ENCODE data around the gene LCE3B. TPM values are rescaled to one million over a fixed set of nuclear protein-coding genes. Genes with fewer than 3 reads are reported as not detected.

Gene LCE3B
- total and polyA plus RNA-seq, 8 donors = not detected

DNA sequence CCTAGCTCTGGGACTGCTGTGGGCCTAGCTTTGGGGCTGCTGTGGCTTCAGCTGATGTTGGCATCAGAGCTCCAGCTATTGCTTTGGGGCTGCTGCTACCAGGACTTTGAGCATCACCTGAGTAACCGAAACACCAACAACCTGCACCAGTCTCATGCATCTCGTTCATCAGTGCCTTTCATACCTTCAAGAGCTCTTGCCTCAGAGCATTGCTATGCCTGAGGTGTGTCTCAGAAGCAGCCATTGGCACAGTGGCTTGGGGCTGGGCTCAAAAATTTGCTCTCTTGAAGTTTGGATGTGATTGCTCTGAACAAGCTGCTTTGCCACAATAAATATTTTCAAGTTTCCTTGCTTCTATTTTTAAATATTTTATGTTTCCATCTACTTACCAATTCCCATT is 42.8 kb downstream of the LCE3B start:
- FAIRE-seq (no peak), DNase-seq (no peak), ATAC-seq (no peak)
- Histone ChIP-seq H3K4me1 (no peaks in the 10 kb centered on the region), H3K27me3 (no peaks in the 10 kb centered on the region), H3K36me3 (no peaks in the 10 kb centered on the region), H3K27ac (no peak overlapping the region), H3K4me3 (no peak overlapping the region), H3K9me3 (no peaks in the 10 kb centered on the region)
- 42 to 48% methylated on average over 2 of the region's 2 CpGs for WGBS, 2 donors
- intact Hi-C loops (cut with DNase I) = no loop called here
- TF ChIP-seq, protein P1, sequence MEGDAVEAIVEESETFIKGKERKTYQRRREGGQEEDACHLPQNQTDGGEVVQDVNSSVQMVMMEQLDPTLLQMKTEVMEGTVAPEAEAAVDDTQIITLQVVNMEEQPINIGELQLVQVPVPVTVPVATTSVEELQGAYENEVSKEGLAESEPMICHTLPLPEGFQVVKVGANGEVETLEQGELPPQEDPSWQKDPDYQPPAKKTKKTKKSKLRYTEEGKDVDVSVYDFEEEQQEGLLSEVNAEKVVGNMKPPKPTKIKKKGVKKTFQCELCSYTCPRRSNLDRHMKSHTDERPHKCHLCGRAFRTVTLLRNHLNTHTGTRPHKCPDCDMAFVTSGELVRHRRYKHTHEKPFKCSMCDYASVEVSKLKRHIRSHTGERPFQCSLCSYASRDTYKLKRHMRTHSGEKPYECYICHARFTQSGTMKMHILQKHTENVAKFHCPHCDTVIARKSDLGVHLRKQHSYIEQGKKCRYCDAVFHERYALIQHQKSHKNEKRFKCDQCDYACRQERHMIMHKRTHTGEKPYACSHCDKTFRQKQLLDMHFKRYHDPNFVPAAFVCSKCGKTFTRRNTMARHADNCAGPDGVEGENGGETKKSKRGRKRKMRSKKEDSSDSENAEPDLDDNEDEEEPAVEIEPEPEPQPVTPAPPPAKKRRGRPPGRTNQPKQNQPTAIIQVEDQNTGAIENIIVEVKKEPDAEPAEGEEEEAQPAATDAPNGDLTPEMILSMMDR (IDR thresholded peaks at IDR 0.05) = no peak

DNA sequence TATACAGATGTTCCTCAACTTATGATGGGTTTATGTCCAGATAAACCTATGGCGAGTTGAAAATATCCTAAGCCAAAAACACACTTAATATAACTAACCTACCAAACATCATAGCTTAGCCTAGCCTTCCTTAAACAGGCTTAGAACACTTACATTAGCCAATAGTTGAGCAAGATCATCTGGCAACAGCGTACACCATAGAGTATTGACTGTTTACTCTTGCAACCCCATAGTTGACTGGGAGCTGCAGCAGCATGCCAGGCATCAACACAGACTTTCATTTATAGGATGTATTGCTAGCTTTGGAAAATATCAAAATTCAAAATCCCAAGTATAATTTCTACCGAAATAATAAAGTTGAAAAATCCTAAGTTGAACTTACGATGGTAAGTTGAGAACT is 44.1 kb downstream of the LCE3B start:
- H3K27me3 ChIP-seq = no peaks in the 10 kb centered on the region
- H3K36me3 ChIP-seq = no peaks in the 10 kb centered on the region
- WGBS, 2 donors = 68 to 78% methylated on average over 4 of the region's 4 CpGs
- H3K4me3 ChIP-seq = no peak overlapping the region
- DNase-seq (no peak), FAIRE-seq (no peak), ATAC-seq (no peak)
- H3K4me1 ChIP-seq = no peaks in the 10 kb centered on the region
- TF ChIP-seq, protein P1 (IDR thresholded peaks at IDR 0.05) = no peak
- no peaks in the 10 kb centered on the region for H3K9me3 ChIP-seq
- H3K27ac ChIP-seq = no peak overlapping the region
- intact Hi-C loops (cut with DNase I) = no loop called here

DNA sequence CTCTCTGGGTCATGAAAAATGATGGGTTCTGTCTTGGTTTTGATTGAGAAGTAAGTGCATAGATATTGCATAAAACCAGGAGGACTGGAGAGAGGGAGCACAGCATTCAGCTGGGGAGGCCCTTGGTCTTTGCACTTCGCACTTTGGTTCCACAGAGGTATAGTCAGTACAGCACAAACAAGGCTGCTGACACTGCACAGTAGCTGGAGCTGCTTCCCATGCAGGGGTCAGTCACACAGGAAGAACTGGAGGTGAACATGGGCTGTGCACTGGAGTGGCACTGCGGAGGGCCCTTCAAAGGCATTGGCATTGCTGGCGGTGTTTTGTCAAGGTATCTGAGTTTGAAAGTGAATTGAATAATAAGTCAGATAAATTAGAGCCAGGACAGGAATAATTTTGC is 45.0 kb downstream of the LCE3B start:
- no peak overlapping the region for H3K4me3 ChIP-seq
- H3K27me3 ChIP-seq = no peaks in the 10 kb centered on the region
- ATAC-seq (no peak), DNase-seq (no peak), FAIRE-seq (no peak)
- H3K4me1 ChIP-seq = no peaks in the 10 kb centered on the region
- no peak overlapping the region for H3K27ac ChIP-seq
- H3K9me3 ChIP-seq = no peaks in the 10 kb centered on the region
- H3K36me3 ChIP-seq = no peaks in the 10 kb centered on the region
- intact Hi-C loops (cut with DNase I) = no loop called here
- WGBS, 2 donors = 92% methylated on average over 3 of the region's 3 CpGs
- TF ChIP-seq, protein P1 (IDR thresholded peaks at IDR 0.05) = no peak

DNA sequence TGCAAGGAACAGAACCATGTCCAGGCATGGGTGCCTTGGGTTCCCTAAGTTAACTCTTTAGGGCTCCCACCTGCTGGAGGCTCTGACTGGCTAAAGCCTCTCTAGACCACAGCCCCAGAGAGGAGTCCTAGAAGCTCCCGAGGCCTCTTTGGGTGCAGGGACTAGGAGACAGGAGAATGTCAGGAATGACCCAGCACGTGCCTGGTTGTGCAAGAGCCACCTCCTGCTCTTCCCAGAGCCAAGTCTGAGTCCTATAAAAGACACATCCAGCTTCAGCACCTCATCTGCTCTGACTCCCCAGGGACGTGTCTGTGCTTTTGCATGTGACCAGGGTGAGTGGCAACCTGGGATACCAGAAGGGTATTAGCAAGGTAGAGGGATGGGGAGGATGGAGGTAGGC is 49.5 kb downstream of the LCE3B start, which contains the start of gene LCE2D:
Gene LCE2D, plus strand, starts transcription at position 283 of the 400 bp plus-strand sequence. CDS start 726 bp downstream, outside the sequence.
- H3K4me1 ChIP-seq = no peaks in the 10 kb centered on the region
- TF ChIP-seq, protein P1 (IDR thresholded peaks at IDR 0.05) = no peak
- no peak within 1 kb of the TSS for H3K4me3 ChIP-seq
- no peaks in the 10 kb centered on the region for H3K27me3 ChIP-seq
- intact Hi-C loops (cut with DNase I) = no loop called here
- DNase-seq (no peak), FAIRE-seq (no peak), ATAC-seq (no peak)
- H3K9me3 ChIP-seq = no peaks in the 10 kb centered on the region
- H3K36me3 ChIP-seq = no peaks in the 10 kb centered on the region
- 45 to 46% methylated on average over 3 of the region's 3 CpGs for WGBS, 2 donors
- H3K27ac ChIP-seq = no peak within 1 kb of the TSS

Other genes with a start within 250 kb of the LCE3B start
- not detected for gene CRNN, start 199.5 kb upstream of the LCE3B start, total RNA-seq
- gene CRNN, start 199.5 kb upstream of the LCE3B start, polyA plus RNA-seq = under 1 TPM; 0.52 to 0.76 TPM
- gene LCE5A, start 103.0 kb upstream of the LCE3B start, total RNA-seq = not detected
- gene LCE5A, start 103.0 kb upstream of the LCE3B start, polyA plus RNA-seq = not detected
- gene CRCT1, start 99.3 kb upstream of the LCE3B start, total RNA-seq = not detected
- under 1 TPM in 1 of 2 donors, not detected in 1; 0.30 TPM for gene CRCT1, start 99.3 kb upstream of the LCE3B start, polyA plus RNA-seq
- gene LCE3E, start 47.0 kb upstream of the LCE3B start, total RNA-seq = not detected
- not detected for gene LCE3E, start 47.0 kb upstream of the LCE3B start, polyA plus RNA-seq
- gene LCE3D, start 33.3 kb upstream of the LCE3B start, total RNA-seq = not detected
- not detected for gene LCE3D, start 33.3 kb upstream of the LCE3B start, polyA plus RNA-seq
- not detected for gene LCE3C, start 13.6 kb upstream of the LCE3B start, total RNA-seq
- not detected for gene LCE3C, start 13.6 kb upstream of the LCE3B start, polyA plus RNA-seq
- not detected for gene LCE3A, start 9.3 kb downstream of the LCE3B start, total RNA-seq
- not detected for gene LCE3A, start 9.3 kb downstream of the LCE3B start, polyA plus RNA-seq
- not detected for gene LCE2D, start 49.6 kb downstream of the LCE3B start, total RNA-seq
- gene LCE2D, start 49.6 kb downstream of the LCE3B start, polyA plus RNA-seq = not detected
- gene LCE2C, start 61.5 kb downstream of the LCE3B start, total RNA-seq = not detected
- gene LCE2C, start 61.5 kb downstream of the LCE3B start, polyA plus RNA-seq = not detected
- gene LCE2B, start 72.3 kb downstream of the LCE3B start, total RNA-seq = not detected
- not detected for gene LCE2B, start 72.3 kb downstream of the LCE3B start, polyA plus RNA-seq
- gene LCE2A, start 84.5 kb downstream of the LCE3B start, total RNA-seq = not detected
- not detected for gene LCE2A, start 84.5 kb downstream of the LCE3B start, polyA plus RNA-seq
- gene LCE4A, start 94.3 kb downstream of the LCE3B start, total RNA-seq = not detected
- gene LCE4A, start 94.3 kb downstream of the LCE3B start, polyA plus RNA-seq = not detected
- gene KPRP, start 144.2 kb downstream of the LCE3B start, total RNA-seq = not detected
- not detected for gene KPRP, start 144.2 kb downstream of the LCE3B start, polyA plus RNA-seq
- not detected for gene LCE1F, start 161.3 kb downstream of the LCE3B start, total RNA-seq
- not detected for gene LCE1F, start 161.3 kb downstream of the LCE3B start, polyA plus RNA-seq
- not detected for gene LCE1E, start 172.4 kb downstream of the LCE3B start, total RNA-seq
- gene LCE1E, start 172.4 kb downstream of the LCE3B start, polyA plus RNA-seq = not detected
- not detected for gene LCE1D, start 182.9 kb downstream of the LCE3B start, total RNA-seq
- gene LCE1D, start 182.9 kb downstream of the LCE3B start, polyA plus RNA-seq = not detected
- not detected for gene LCE1C, start 192.8 kb downstream of the LCE3B start, total RNA-seq
- not detected for gene LCE1C, start 192.8 kb downstream of the LCE3B start, polyA plus RNA-seq
- gene LCE1B, start 198.2 kb downstream of the LCE3B start, total RNA-seq = not detected
- gene LCE1B, start 198.2 kb downstream of the LCE3B start, polyA plus RNA-seq = not detected
- gene LCE1A, start 213.7 kb downstream of the LCE3B start, total RNA-seq = not detected
- not detected for gene LCE1A, start 213.7 kb downstream of the LCE3B start, polyA plus RNA-seq
- not detected for gene LCE6A, start 229.0 kb downstream of the LCE3B start, total RNA-seq
- not detected for gene LCE6A, start 229.0 kb downstream of the LCE3B start, polyA plus RNA-seq
- not detected for gene LCE7A, start 246.2 kb downstream of the LCE3B start, total RNA-seq
- not detected for gene LCE7A, start 246.2 kb downstream of the LCE3B start, polyA plus RNA-seq

All from pancreas (tissue), 10 donors.